Gastroesophageal sphincter (tissue), 3 donors: ENCODE measurements around the gene UBC.

ENCODE experiments used
- EP300 ChIP-seq: sonication (generic); formaldehyde crosslinking; IDR thresholded peaks from one replicate; pipeline ENCODE4 v1.6.1; 2017; ENCODE audit warnings: antibody characterized with exemption, mild to moderate bottlenecking
- POLR2A ChIP-seq, 2 donors: fragments of 450-650 bp; IDR thresholded peaks; one replicate each; pipeline ENCODE4 v1.6.1; 2017; ENCODE audit warnings: antibody characterized with exemption in 2 of 2, mild to moderate bottlenecking in 2 of 2, moderate library complexity in 1 of 2
- POLR2AphosphoS5 ChIP-seq: sonication (generic); formaldehyde crosslinking; IDR thresholded peaks from one replicate; pipeline ENCODE4 v1.6.1; 2017; ENCODE audit warnings: antibody characterized with exemption
- TF ChIP-seq, protein P1 (sequence below), 4 experiments: fragments of 200-600 bp in 2 of 4; fragments of 450-650 bp in 2 of 4; sonication (generic) in 1 of 4; IDR thresholded peaks; one replicate each; pipeline ENCODE4 v1.5.1; 2017 to 2019; ENCODE audit warnings: antibody characterized with exemption in 4 of 4, mild to moderate bottlenecking in 2 of 4, moderate library complexity in 2 of 4

DNA sequence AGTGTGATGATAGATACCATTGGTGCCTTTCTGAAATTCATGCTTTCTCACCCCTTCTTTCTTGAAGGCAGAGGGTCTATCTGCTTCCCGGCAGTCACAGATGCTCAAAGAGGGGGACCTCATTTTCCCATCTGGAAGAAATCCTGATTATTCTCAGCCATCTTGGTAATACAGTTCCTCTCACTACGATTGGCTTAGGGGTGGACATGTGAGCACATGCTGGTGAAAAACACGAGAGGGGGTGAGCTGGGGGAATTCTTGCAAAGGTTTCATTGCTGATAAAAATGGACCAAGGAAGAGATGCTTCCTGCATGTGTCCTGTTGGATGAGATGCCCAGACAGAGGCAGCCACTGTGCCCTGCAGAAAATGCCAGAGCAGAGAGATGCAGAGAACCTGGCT lies 37.0 kb downstream of the UBC start:
- TF ChIP-seq POLR2A (IDR thresholded peaks at IDR 0.05) (no peak), EP300 (no peak), POLR2AphosphoS5 (no peak)
- TF ChIP-seq, protein P1, sequence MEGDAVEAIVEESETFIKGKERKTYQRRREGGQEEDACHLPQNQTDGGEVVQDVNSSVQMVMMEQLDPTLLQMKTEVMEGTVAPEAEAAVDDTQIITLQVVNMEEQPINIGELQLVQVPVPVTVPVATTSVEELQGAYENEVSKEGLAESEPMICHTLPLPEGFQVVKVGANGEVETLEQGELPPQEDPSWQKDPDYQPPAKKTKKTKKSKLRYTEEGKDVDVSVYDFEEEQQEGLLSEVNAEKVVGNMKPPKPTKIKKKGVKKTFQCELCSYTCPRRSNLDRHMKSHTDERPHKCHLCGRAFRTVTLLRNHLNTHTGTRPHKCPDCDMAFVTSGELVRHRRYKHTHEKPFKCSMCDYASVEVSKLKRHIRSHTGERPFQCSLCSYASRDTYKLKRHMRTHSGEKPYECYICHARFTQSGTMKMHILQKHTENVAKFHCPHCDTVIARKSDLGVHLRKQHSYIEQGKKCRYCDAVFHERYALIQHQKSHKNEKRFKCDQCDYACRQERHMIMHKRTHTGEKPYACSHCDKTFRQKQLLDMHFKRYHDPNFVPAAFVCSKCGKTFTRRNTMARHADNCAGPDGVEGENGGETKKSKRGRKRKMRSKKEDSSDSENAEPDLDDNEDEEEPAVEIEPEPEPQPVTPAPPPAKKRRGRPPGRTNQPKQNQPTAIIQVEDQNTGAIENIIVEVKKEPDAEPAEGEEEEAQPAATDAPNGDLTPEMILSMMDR (IDR thresholded peaks at IDR 0.05) = no peak
